C4-2B (cell line): ENCODE measurements around the gene GGA2.
"Not testable (repeated sequence)": the region's sequence is repeated elsewhere in the genome, so short reads cannot be mapped to it uniquely, and the experiment has no call there.

Experiments used
- H3K27ac ChIP-seq: fragments of 450-650 bp; 2 replicates; pipeline ENCODE4 v1.5.1; 2017
- ZFX ChIP-seq: fragments of 450-650 bp; IDR thresholded peaks from 2 replicates; pipeline ENCODE4 v1.6.1; 2017
- TF ChIP-seq, protein P1 (sequence below): fragments of 450-650 bp; conservative IDR thresholded peaks from 2 replicates; pipeline ENCODE4 v1.5.1; 2017; ENCODE audit warnings: mild to moderate bottlenecking

Gene GGA2

DNA sequence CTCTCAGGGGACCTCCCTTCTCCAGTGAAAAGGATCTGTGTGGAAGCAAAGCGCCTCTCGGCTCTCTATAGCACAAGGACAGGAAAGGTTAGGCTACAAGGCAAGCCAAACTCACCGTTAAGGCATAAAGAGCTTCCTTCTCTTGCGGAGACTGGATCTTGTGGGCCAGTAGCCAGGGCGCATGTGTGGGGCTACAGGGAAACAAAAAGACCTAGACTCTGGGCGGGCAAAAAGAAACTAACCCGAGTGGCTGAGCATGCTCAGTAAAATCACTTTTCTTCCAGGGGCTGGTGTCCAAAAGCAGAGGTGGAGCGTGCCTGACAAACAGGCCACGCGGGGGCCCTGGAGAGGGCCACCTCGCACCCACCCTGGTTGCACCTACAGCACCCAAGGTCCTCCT, 16.1 kb downstream of the GGA2 start:
- H3K27ac ChIP-seq: no peak overlapping the region
- TF ChIP-seq, protein P1, sequence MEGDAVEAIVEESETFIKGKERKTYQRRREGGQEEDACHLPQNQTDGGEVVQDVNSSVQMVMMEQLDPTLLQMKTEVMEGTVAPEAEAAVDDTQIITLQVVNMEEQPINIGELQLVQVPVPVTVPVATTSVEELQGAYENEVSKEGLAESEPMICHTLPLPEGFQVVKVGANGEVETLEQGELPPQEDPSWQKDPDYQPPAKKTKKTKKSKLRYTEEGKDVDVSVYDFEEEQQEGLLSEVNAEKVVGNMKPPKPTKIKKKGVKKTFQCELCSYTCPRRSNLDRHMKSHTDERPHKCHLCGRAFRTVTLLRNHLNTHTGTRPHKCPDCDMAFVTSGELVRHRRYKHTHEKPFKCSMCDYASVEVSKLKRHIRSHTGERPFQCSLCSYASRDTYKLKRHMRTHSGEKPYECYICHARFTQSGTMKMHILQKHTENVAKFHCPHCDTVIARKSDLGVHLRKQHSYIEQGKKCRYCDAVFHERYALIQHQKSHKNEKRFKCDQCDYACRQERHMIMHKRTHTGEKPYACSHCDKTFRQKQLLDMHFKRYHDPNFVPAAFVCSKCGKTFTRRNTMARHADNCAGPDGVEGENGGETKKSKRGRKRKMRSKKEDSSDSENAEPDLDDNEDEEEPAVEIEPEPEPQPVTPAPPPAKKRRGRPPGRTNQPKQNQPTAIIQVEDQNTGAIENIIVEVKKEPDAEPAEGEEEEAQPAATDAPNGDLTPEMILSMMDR: no peak
- TF ChIP-seq ZFX: no peak

DNA sequence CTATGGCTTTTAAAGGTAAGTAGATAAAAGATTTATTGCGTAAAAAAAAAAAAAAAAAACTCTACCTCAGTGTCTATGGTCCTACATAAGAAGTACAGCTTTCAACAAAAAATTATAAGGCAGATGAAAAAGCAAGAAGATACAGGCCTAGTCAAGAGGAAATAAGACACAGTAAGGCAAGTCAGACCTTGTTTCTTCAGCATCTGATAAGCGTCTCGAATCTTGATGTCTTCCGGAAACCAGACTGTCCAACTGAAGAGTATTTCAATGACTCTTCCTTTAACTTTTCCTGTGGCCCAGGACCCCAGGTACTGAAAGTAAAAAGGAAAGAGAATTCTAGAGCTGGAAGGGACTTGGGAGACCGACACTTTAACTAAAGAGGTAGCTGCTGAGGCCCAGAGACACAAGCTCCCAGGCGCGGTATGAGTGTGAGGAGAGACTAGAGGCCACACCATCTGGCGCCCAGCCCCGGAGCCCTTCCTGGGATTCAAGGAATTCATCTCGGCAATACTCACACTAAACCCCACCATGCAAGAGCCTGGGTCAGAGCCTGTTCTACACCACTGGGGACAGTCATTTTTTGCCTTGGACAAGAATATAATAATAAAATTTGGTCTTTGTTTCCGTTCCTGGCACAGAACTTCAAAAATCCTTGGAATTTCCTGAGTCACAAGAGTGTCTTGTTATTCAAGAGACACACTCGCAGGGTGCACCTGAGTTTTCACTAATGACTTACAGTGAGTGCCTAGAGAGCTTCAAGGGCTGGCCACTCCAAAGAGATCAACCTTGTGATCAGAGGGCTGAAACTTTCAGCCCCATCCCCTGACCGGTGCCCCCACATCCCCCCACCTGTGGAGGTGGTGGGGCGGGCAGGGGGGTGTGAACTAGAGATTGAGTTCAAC, 18.6 kb downstream of the GGA2 start:
- TF ChIP-seq, protein P1: no peak
- TF ChIP-seq ZFX: no peak
- no peak overlapping the region for H3K27ac ChIP-seq

DNA sequence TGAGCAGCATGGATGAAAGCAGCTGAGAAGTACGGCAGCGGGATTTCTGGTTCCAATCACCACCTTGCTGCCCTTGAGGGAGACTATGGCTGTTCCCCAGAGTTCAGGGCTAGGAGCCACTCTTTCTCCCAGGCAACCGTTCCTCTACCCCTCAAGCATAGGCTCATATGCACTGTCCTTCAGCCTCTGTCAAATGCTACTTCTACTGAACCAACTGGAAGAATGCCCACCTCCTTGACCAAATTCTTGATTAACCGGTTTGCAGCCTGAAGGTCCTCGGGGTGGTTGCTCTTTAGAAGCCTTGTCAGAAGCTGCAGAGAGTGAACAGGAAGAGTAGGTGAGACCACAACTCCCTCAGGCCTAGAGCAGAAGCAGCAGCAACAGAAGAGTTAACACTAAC, 23.8 kb downstream of the GGA2 start:
- TF ChIP-seq, protein P1: no peak
- TF ChIP-seq ZFX: no peak
- H3K27ac ChIP-seq: peak overlapping the region; percentile 51

DNA sequence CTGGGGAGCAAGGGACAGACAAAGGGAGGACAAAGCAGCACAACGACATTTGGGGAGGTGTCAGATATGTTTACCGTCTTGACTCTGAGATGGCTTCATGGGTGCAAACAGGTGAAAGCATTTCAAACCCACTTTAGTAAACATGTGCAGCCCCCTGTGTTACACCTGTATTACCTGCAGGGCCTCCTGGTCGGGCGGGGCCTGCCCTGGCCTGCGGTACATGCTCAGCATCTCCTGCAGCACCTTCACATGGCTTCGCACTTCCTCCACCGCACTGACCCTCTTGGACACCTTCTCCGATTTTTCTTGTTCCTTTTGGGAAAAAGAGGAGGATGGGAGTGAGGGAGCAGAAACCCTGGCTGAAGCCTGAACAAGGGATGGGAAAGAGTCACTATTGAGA, 24.5 kb downstream of the GGA2 start:
- TF ChIP-seq, protein P1: no peak
- TF ChIP-seq ZFX: no peak

DNA sequence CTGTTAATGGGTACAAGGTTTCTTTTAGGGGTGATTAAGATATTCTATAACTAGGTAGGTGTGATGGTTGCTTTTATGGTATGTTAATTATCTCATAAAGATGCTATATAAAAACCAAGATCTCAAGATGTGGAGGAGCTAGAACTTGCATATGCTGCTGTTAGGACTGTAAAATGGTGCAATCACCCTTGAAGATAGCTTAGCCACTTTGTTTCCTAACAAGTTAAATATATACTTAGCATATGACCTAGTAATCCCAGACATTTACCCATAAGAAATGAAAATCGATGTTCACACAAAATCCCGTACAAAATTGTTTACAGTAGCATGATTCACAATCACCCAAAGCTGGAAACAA, 25.1 kb downstream of the GGA2 start:
- TF ChIP-seq, protein P1: no peak
- H3K27ac ChIP-seq: no peak overlapping the region

More for the DNA sequence above, 24.5 kb downstream of the GGA2 start:
- peak overlapping the region; percentile 51 for H3K27ac ChIP-seq

DNA sequence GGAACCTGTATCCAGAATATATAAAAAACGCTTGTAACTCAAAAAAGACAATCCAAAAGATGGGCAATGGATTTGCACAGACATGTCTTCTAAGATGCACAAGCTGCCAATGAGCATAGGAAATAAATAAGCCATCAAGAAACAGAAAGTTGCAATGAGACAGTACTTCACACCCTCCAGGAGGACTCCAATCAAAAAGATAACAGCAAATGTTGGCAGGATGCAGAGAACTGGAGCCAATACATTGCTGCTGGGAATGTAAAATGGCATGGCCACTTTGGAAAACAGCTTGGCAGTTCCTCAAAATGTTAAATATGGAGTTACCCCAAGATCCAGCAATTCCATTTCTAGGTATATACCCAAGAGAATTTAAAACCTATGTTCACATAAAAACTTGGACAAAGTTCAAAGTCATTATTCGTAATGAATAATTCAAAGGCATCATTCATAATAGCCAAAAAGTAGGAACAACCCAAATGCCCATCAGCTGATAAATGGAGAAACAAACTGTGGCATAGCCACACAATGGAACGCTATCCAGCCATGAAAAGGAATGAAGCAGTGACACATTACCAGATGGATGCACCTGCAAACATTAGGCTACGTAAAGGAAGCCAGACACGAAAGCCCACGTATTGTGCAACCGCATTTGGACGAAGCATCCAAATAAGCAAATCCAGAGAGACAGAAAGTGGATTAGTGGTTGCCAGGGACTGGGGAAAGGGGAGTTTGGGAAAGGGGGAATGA, 25.6 kb downstream of the GGA2 start:
- no peak overlapping the region for H3K27ac ChIP-seq
- TF ChIP-seq ZFX: no peak
- TF ChIP-seq, protein P1: no peak

DNA sequence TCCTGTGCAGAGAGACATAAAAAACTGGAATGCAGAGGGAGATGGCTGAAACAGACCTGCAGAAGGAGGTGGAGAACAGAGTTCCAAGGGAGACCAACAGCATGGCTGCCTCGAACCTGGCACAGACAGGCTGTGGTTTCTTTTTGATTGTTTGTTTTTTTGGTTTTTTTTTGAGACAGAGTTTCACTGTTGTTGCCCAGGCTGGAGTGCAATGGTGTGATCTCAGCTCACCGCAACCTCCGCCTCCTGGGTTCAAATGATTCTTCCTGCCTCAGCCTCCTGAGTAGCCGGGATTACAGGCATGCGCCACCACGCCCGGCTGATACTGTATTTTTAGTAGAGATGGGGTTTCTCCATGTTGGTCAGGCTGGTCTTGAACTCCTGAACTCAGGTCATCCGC, 26.8 kb downstream of the GGA2 start:
- not testable (repeated sequence) for H3K27ac ChIP-seq
